Hematopoietic multipotent progenitor cell (in vitro differentiated cells): ENCODE data around the gene EME1. TPM values are rescaled to one million over a fixed set of nuclear protein-coding genes. Genes with fewer than 3 reads are reported as not detected.
"Not testable (repeated sequence)": the region's sequence is repeated elsewhere in the genome, so short reads cannot be mapped to it uniquely, and the experiment has no call there.

ENCODE experiments used
- DNase-seq, 3 donors: peaks; one replicate each; pipeline ENCODE4 v3.0.0-alpha.2; 2011 to 2015; ENCODE audit warnings: low read depth in 2 of 3, low spot score in 2 of 3
- small RNA-seq: library from RNA; depleted of rRNA; stranded (forward); fragments of <200 nt; gene quantifications from one replicate; pipeline ENCODE3, GENCODE V24; 2012
- total RNA-seq: library from RNA; depleted of rRNA; stranded (reverse); fragments of >200 nt; gene quantifications from one replicate; pipeline ENCODE4 v1.2.3, GENCODE V29; 2012

The EME1 gene
- total RNA-seq, 1 donor: 1.3 TPM

- DNase-seq: no peak
These were observed 51.4 kb downstream of the EME1 start for GRCh38 chr17:50424246-50424995.

GRCh38 chr17:50424996-50425681 is 52.1 kb downstream of the EME1 start:
- DNase-seq: no peak

- peak; percentile 25 to 67 (median 62) for DNase-seq
These were observed 52.8 kb downstream of the EME1 start, which contains the start of gene ACSF2 for GRCh38 chr17:50425682-50426471. Gene ACSF2, plus strand, starts transcription at chr17:50426218. Its CDS starts 44 bp downstream, at chr17:50426262.

- DNase-seq: no peak
These were observed 53.4 kb downstream of the EME1 start for GRCh38 chr17:50426472-50426782.

GRCh38 chr17:50426814-50427787 is 54.1 kb downstream of the EME1 start:
- peak in 2 of 3 donors; percentile 32 to 39 for DNase-seq

GRCh38 chr17:50428126-50428525 is 55.1 kb downstream of the EME1 start:
- not testable (repeated sequence) for DNase-seq

- no peak for DNase-seq
These were observed 55.9 kb downstream of the EME1 start for GRCh38 chr17:50428831-50429424.

GRCh38 chr17:50429793-50430192 is 56.8 kb downstream of the EME1 start:
- DNase-seq: no peak

Small RNA genes lying within 50 kb of the gene (small RNA-seq; reads per million reads assigned to genes)
- gene RF00019: not detected

Other genes with a start within 250 kb of the EME1 start
- 1.1 TPM for gene SAMD14, start 243.1 kb upstream of the EME1 start, total RNA-seq
- gene PPP1R9B, start 222.6 kb upstream of the EME1 start, total RNA-seq: 42.5 TPM
- gene SGCA, start 207.2 kb upstream of the EME1 start, total RNA-seq: not detected
- 0.54 TPM for gene COL1A1, start 171.6 kb upstream of the EME1 start, total RNA-seq
- 0.27 TPM for gene TMEM92, start 98.8 kb upstream of the EME1 start, total RNA-seq
- gene XYLT2, start 27.1 kb upstream of the EME1 start, total RNA-seq: 33.7 TPM
- gene MRPL27, start within 50 bp of the EME1 start, total RNA-seq: 54.7 TPM
- 59.8 TPM for gene LRRC59, start 24.3 kb downstream of the EME1 start, total RNA-seq
- gene ACSF2, start 53.0 kb downstream of the EME1 start, total RNA-seq: 35.8 TPM
- under 0.01 TPM for gene CHAD, start 95.7 kb downstream of the EME1 start, total RNA-seq
- 31.0 TPM for gene RSAD1, start 105.6 kb downstream of the EME1 start, total RNA-seq
- gene MYCBPAP, start 135.2 kb downstream of the EME1 start, total RNA-seq: 5.4 TPM
- under 0.01 TPM for gene EPN3, start 159.5 kb downstream of the EME1 start, total RNA-seq
- gene SPATA20, start 173.9 kb downstream of the EME1 start, total RNA-seq: 50.9 TPM
- under 0.01 TPM for gene CACNA1G, start 187.5 kb downstream of the EME1 start, total RNA-seq